ENCODE results near the gene TMEM214. TPM values are rescaled to one million over a fixed set of nuclear protein-coding genes. Genes with fewer than 3 reads are reported as not detected.

Gene TMEM214
- total RNA-seq, 2 donors from 2014 or later = 59.9 to 119 TPM

GRCh38 chr2:27025861-27026851 is 6.6 kb upstream of the TMEM214 start:
- no peaks in the 10 kb centered on the region for H3K9me3 ChIP-seq
- ATAC-seq (no peak), DNase-seq (no peak)
- H3K36me3 ChIP-seq (replicated peaks in 1 of 2; ENCODE audit: insufficient read depth in 1 of 2, low read depth in 2 of 2) = no peaks in the 10 kb centered on the region
- H3K27ac ChIP-seq = no peak overlapping the region
- H3K4me1 ChIP-seq = no peaks in the 10 kb centered on the region
- intact Hi-C loops (cut with DNase I) = no loop called here
- no peaks in the 10 kb centered on the region for H3K27me3 ChIP-seq
- WGBS, 2 donors = 90 to 95% methylated on average over 17 to 23 of the region's 24 CpGs
- H3K4me3 ChIP-seq = no peak overlapping the region
- no peak for TF ChIP-seq POLR2A (IDR thresholded peaks at IDR 0.05)
- TF ChIP-seq, protein P1, sequence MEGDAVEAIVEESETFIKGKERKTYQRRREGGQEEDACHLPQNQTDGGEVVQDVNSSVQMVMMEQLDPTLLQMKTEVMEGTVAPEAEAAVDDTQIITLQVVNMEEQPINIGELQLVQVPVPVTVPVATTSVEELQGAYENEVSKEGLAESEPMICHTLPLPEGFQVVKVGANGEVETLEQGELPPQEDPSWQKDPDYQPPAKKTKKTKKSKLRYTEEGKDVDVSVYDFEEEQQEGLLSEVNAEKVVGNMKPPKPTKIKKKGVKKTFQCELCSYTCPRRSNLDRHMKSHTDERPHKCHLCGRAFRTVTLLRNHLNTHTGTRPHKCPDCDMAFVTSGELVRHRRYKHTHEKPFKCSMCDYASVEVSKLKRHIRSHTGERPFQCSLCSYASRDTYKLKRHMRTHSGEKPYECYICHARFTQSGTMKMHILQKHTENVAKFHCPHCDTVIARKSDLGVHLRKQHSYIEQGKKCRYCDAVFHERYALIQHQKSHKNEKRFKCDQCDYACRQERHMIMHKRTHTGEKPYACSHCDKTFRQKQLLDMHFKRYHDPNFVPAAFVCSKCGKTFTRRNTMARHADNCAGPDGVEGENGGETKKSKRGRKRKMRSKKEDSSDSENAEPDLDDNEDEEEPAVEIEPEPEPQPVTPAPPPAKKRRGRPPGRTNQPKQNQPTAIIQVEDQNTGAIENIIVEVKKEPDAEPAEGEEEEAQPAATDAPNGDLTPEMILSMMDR (IDR thresholded peaks at IDR 0.05) = no peak

- Histone ChIP-seq H3K27me3 (no peaks in the 10 kb centered on the region), H3K36me3 (replicated peaks in 1 of 2; ENCODE audit: insufficient read depth in 1 of 2, low read depth in 2 of 2) (no peaks in the 10 kb centered on the region), H3K27ac (no peak overlapping the region), H3K4me1 (no peaks in the 10 kb centered on the region), H3K9me3 (no peaks in the 10 kb centered on the region), H3K4me3 (no peak overlapping the region)
- ATAC-seq (no peak), DNase-seq (no peak)
- intact Hi-C loops (cut with DNase I) = no loop called here
- WGBS, 2 donors = 84 to 95% methylated on average over 4 to 10 of the region's 10 CpGs
- no peak for TF ChIP-seq POLR2A (IDR thresholded peaks at IDR 0.05)
- TF ChIP-seq, protein P1 (IDR thresholded peaks at IDR 0.05) = no peak
These were observed 5.5 kb upstream of the TMEM214 start for GRCh38 chr2:27027211-27027651.

GRCh38 chr2:27029051-27029450 is 3.7 kb upstream of the TMEM214 start:
- Histone ChIP-seq H3K27me3 (no peaks in the 10 kb centered on the region), H3K4me1 (peaks cover 5% of the 10 kb centered on the region), H3K27ac (no peak overlapping the region), H3K36me3 (replicated peaks in 1 of 2; ENCODE audit: insufficient read depth in 1 of 2, low read depth in 2 of 2) (no peaks in the 10 kb centered on the region), H3K9me3 (no peaks in the 10 kb centered on the region), H3K4me3 (no peak overlapping the region)
- no peak for TF ChIP-seq POLR2A (IDR thresholded peaks at IDR 0.05)
- TF ChIP-seq, protein P1 (IDR thresholded peaks at IDR 0.05) = no peak
- ATAC-seq = no peak
- 64 to 76% methylated on average over 2 of the region's 2 CpGs for WGBS, 2 donors
- intact Hi-C loops (cut with DNase I) = no loop called here
- no peak for DNase-seq

- Histone ChIP-seq H3K27ac (peak overlapping the region; percentile 70 to 85 (median 82)), H3K36me3 (replicated peaks in 1 of 2; ENCODE audit: insufficient read depth in 1 of 2, low read depth in 2 of 2) (peaks cover 21 to 23% of the 10 kb centered on the region in 2 donors), H3K4me1 (peaks cover 22% of the 10 kb centered on the region), H3K9me3 (no peaks in the 10 kb centered on the region), H3K4me3 (peak overlapping the region; percentile 94 to 97), H3K27me3 (no peaks in the 10 kb centered on the region)
- no peak for TF ChIP-seq POLR2A (IDR thresholded peaks at IDR 0.05)
- TF ChIP-seq, protein P1 (IDR thresholded peaks at IDR 0.05) = no peak
- intact Hi-C loops (cut with DNase I) = no loop called here
- no peak for DNase-seq
- 14 to 21% methylated on average over 6 to 8 of the region's 11 CpGs for WGBS, 2 donors
- ATAC-seq = peak; percentile 13
These were observed 588 bp downstream of the TMEM214 start for GRCh38 chr2:27033253-27033852.
